Mesendoderm (in vitro differentiated cells): Measurements from ENCODE around the gene BAIAP2.

Experiments
- DNase-seq: peaks from one replicate; pipeline ENCODE4 v3.0.0; 2013
- H2AK5ac ChIP-seq: 2 replicates; pipeline ENCODE4 v1.6.1; 2013; ENCODE audit warnings: low read length, inconsistent platforms
- H2BK120ac ChIP-seq: 2 replicates; pipeline ENCODE4 v1.6.1; 2013; ENCODE audit warnings: low read depth, mild to moderate bottlenecking, low read length, moderate library complexity, mixed read lengths
- H2BK15ac ChIP-seq: replicated peaks from 2 replicates; pipeline ENCODE4 v1.6.1; 2013; ENCODE audit warnings: low read depth, mild to moderate bottlenecking, moderate library complexity
- H2BK5ac ChIP-seq: 2 replicates; pipeline ENCODE4 v1.6.1; 2013; ENCODE audit warnings: low read length, inconsistent platforms
- H3K18ac ChIP-seq: 2 replicates; pipeline ENCODE4 v1.6.1; 2013; ENCODE audit warnings: mild to moderate bottlenecking, low read length, mixed read lengths
- H3K23ac ChIP-seq: one replicate; pipeline ENCODE4 v1.6.1; 2013; ENCODE audit warnings: low read length
- H3K27ac ChIP-seq: 2 replicates; pipeline ENCODE4 v1.5.1; 2013; ENCODE audit warnings: low read depth, mild to moderate bottlenecking, inconsistent platforms, low read length, moderate library complexity
- H3K27me3 ChIP-seq: 2 replicates; pipeline ENCODE4 v1.6.1; 2013; ENCODE audit warnings: low read length, control low read depth, mild to moderate bottlenecking, inconsistent platforms; ENCODE audit not compliant: insufficient read depth, poor library complexity
- H3K36me3 ChIP-seq: 2 replicates; pipeline ENCODE4 v1.6.1; 2013; ENCODE audit warnings: low read length, inconsistent platforms; ENCODE audit not compliant: control insufficient read depth, insufficient read depth
- H3K4ac ChIP-seq: one replicate; pipeline ENCODE4 v1.6.1; 2013; ENCODE audit warnings: low read depth, mild to moderate bottlenecking, low read length, moderate library complexity
- H3K4me1 ChIP-seq: 2 replicates; pipeline ENCODE4 v1.6.1; 2013; ENCODE audit warnings: low read depth, low read length, inconsistent platforms; ENCODE audit not compliant: control insufficient read depth
- H3K4me2 ChIP-seq: 2 replicates; pipeline ENCODE4 v1.6.1; 2013; ENCODE audit warnings: low read length
- H3K4me3 ChIP-seq: 2 replicates; pipeline ENCODE4 v1.5.1; 2013; ENCODE audit warnings: mild to moderate bottlenecking, low read length
- H3K56ac ChIP-seq: one replicate; pipeline ENCODE4 v1.6.1; 2013; ENCODE audit warnings: low read length
- H3K79me1 ChIP-seq: 2 replicates; pipeline ENCODE4 v1.6.1; 2013; ENCODE audit warnings: low read length, inconsistent platforms
- H3K79me2 ChIP-seq: 2 replicates; pipeline ENCODE4 v1.6.1; 2013; ENCODE audit warnings: mild to moderate bottlenecking, low read length; ENCODE audit not compliant: control insufficient read depth, insufficient read depth
- H3K9ac ChIP-seq: 2 replicates; pipeline ENCODE4 v1.6.1; 2013; ENCODE audit warnings: low read length, inconsistent platforms
- H4K5ac ChIP-seq: one replicate; pipeline ENCODE4 v1.6.1; 2013; ENCODE audit warnings: low read length
- H4K8ac ChIP-seq: one replicate; pipeline ENCODE4 v1.6.1; 2013; ENCODE audit warnings: low read depth, mild to moderate bottlenecking, control low read depth, low read length, moderate library complexity
- WGBS: extraction: QIAGEN DNeasy Blood & Tissue Kit; methylation state at CpG from one replicate; pipeline ENCODE4 v1.1.7; 2013; ENCODE audit warnings: low lambda C conversion rate, missing lambda C conversion rate; ENCODE audit not compliant: insufficient coverage; ENCODE audit errors: extremely low coverage; 5-methylcytosine and 5-hydroxymethylcytosine counted together

Gene BAIAP2

GRCh38 chr17:81093619-81094508, 58.9 kb downstream of the BAIAP2 start:
- H3K27ac ChIP-seq, result no peak overlapping the region
- H3K79me1 ChIP-seq, result no peaks in the 10 kb centered on the region
- H2BK120ac ChIP-seq, result no peak overlapping the region
- H3K23ac ChIP-seq, result no peak overlapping the region
- no peak overlapping the region for H2AK5ac ChIP-seq
- H3K79me2 ChIP-seq, result no peaks in the 10 kb centered on the region
- H4K8ac ChIP-seq, result no peak overlapping the region
- H3K4me1 ChIP-seq, result peaks cover 13% of the 10 kb centered on the region
- no peak overlapping the region for H3K18ac ChIP-seq
- no CpG with 5 or more reads among the region's 21 CpGs for WGBS
- no peak overlapping the region for H3K9ac ChIP-seq
- H4K5ac ChIP-seq, result no peak overlapping the region
- no peaks in the 10 kb centered on the region for H3K36me3 ChIP-seq
- H3K56ac ChIP-seq, result no peak overlapping the region
- no peak overlapping the region for H3K4me3 ChIP-seq
- no peaks in the 10 kb centered on the region for H3K27me3 ChIP-seq
- no peak overlapping the region for H2BK15ac ChIP-seq
- H2BK5ac ChIP-seq, result no peak overlapping the region
- H3K4ac ChIP-seq, result no peak overlapping the region
- no peak overlapping the region for H3K4me2 ChIP-seq
- DNase-seq, result no peak

- H3K4me2 ChIP-seq, result no peak overlapping the region
- H2AK5ac ChIP-seq, result no peak overlapping the region
- peak overlapping the region; percentile 54 for H3K27ac ChIP-seq
- no peak overlapping the region for H3K4ac ChIP-seq
- H2BK15ac ChIP-seq, result no peak overlapping the region
- H3K79me2 ChIP-seq, result no peaks in the 10 kb centered on the region
- H4K8ac ChIP-seq, result no peak overlapping the region
- peak; percentile 97 for DNase-seq
- H3K18ac ChIP-seq, result no peak overlapping the region
- WGBS, result no CpG with 5 or more reads among the region's 33 CpGs
- peaks cover 13% of the 10 kb centered on the region for H3K4me1 ChIP-seq
- no peaks in the 10 kb centered on the region for H3K36me3 ChIP-seq
- peak overlapping the region; percentile 12 for H3K56ac ChIP-seq
- no peak overlapping the region for H3K4me3 ChIP-seq
- H3K27me3 ChIP-seq, result no peaks in the 10 kb centered on the region
- H4K5ac ChIP-seq, result no peak overlapping the region
- no peak overlapping the region for H2BK120ac ChIP-seq
- H3K23ac ChIP-seq, result no peak overlapping the region
- no peak overlapping the region for H2BK5ac ChIP-seq
- H3K9ac ChIP-seq, result peak overlapping the region; percentile 24
- H3K79me1 ChIP-seq, result no peaks in the 10 kb centered on the region
These were observed 59.8 kb downstream of the BAIAP2 start for GRCh38 chr17:81094509-81095382.

- no peak overlapping the region for H3K4me3 ChIP-seq
- H2BK15ac ChIP-seq, result no peak overlapping the region
- no peak overlapping the region for H2BK5ac ChIP-seq
- peak overlapping the region; percentile 24 for H3K9ac ChIP-seq
- H4K8ac ChIP-seq, result no peak overlapping the region
- no peak for DNase-seq
- no peak overlapping the region for H3K4me2 ChIP-seq
- peak overlapping the region; percentile 12 for H3K56ac ChIP-seq
- H3K27ac ChIP-seq, result peak overlapping the region; percentile 54
- no peak overlapping the region for H3K4ac ChIP-seq
- H4K5ac ChIP-seq, result no peak overlapping the region
- no peaks in the 10 kb centered on the region for H3K27me3 ChIP-seq
- H3K36me3 ChIP-seq, result no peaks in the 10 kb centered on the region
- peaks cover 10% of the 10 kb centered on the region for H3K4me1 ChIP-seq
- no peaks in the 10 kb centered on the region for H3K79me1 ChIP-seq
- WGBS, result no CpG with 5 or more reads among the region's 13 CpGs
- H3K23ac ChIP-seq, result no peak overlapping the region
- H2AK5ac ChIP-seq, result no peak overlapping the region
- no peaks in the 10 kb centered on the region for H3K79me2 ChIP-seq
- H2BK120ac ChIP-seq, result no peak overlapping the region
- no peak overlapping the region for H3K18ac ChIP-seq
These were observed 60.4 kb downstream of the BAIAP2 start for GRCh38 chr17:81095383-81095762.

- H3K9ac ChIP-seq, result peak overlapping the region; percentile 55
- H3K18ac ChIP-seq, result no peak overlapping the region
- WGBS, result no CpG with 5 or more reads among the region's 7 CpGs
- no peak overlapping the region for H3K4ac ChIP-seq
- H3K27me3 ChIP-seq, result no peaks in the 10 kb centered on the region
- peak overlapping the region; percentile 87 for H3K56ac ChIP-seq
- no peaks in the 10 kb centered on the region for H3K79me2 ChIP-seq
- no peak overlapping the region for H3K23ac ChIP-seq
- no peak overlapping the region for H3K4me3 ChIP-seq
- H3K79me1 ChIP-seq, result no peaks in the 10 kb centered on the region
- peaks cover 7% of the 10 kb centered on the region for H3K4me1 ChIP-seq
- H2BK120ac ChIP-seq, result no peak overlapping the region
- H2AK5ac ChIP-seq, result no peak overlapping the region
- no peak overlapping the region for H4K8ac ChIP-seq
- no peak overlapping the region for H2BK15ac ChIP-seq
- no peak for DNase-seq
- H3K27ac ChIP-seq, result no peak overlapping the region
- H3K4me2 ChIP-seq, result no peak overlapping the region
- H3K36me3 ChIP-seq, result no peaks in the 10 kb centered on the region
- H4K5ac ChIP-seq, result no peak overlapping the region
- H2BK5ac ChIP-seq, result no peak overlapping the region
These were observed 61.8 kb downstream of the BAIAP2 start for GRCh38 chr17:81096741-81097133.

- Histone ChIP-seq H2BK15ac (no peak overlapping the region), H3K4me2 (peak overlapping the region; percentile 32), H3K23ac (no peak overlapping the region), H3K18ac (no peak overlapping the region), H4K5ac (no peak overlapping the region), H4K8ac (no peak overlapping the region), H2BK120ac (no peak overlapping the region), H3K4me1 (peaks cover 7% of the 10 kb centered on the region), H2AK5ac (no peak overlapping the region), H3K9ac (peak overlapping the region; percentile 56), H3K79me2 (no peaks in the 10 kb centered on the region), H3K27ac (no peak overlapping the region), H3K56ac (peak overlapping the region; percentile 87), H3K27me3 (no peaks in the 10 kb centered on the region), H3K36me3 (no peaks in the 10 kb centered on the region), H3K79me1 (no peaks in the 10 kb centered on the region), H2BK5ac (no peak overlapping the region), H3K4me3 (no peak overlapping the region), H3K4ac (no peak overlapping the region)
- WGBS, result no CpG with 5 or more reads among the region's 31 CpGs
- peak; percentile 77 for DNase-seq
These were observed 62.4 kb downstream of the BAIAP2 start for GRCh38 chr17:81097134-81097942.
